Transverse colon (tissue), 4 donors: ENCODE measurements around the gene SUB1. TPM values are rescaled to one million over a fixed set of nuclear protein-coding genes. Genes with fewer than 3 reads are reported as not detected.
A peak's percentile ranks its signal among the peaks of the same experiment; 100 is the strongest.
"Not testable (repeated sequence)": the region's sequence is repeated elsewhere in the genome, so short reads cannot be mapped to it uniquely, and the experiment has no call there.

Source experiments
- DNase-seq: peaks from one replicate; pipeline ENCODE4 v3.0.0-alpha.2; 2019
- H3K27ac ChIP-seq, 4 donors: fragments of 200-600 bp; sonication (generic); 2 replicates each; pipeline ENCODE4 v1.5.1; 2016 to 2018; ENCODE audit warnings: inconsistent platforms in 4 of 4
- H3K27me3 ChIP-seq: fragments of 200-600 bp; sonication (generic); 2 replicates; pipeline ENCODE4 v1.5.1; 2017; ENCODE audit warnings: inconsistent platforms
- H3K36me3 ChIP-seq, 4 donors: fragments of 200-600 bp; sonication (generic); 2 replicates each; pipeline ENCODE4 v1.5.1; 2017 to 2019; ENCODE audit warnings: inconsistent platforms in 4 of 4
- H3K4me1 ChIP-seq, 4 donors: fragments of 200-600 bp; sonication (generic); 2 replicates each; pipeline ENCODE4 v1.5.1; 2017 to 2020; ENCODE audit warnings: inconsistent platforms in 4 of 4
- H3K4me3 ChIP-seq, 4 donors: fragments of 200-600 bp; sonication (generic); 1 replicate in 1 of 4; 2 replicates in 3 of 4; pipeline versions ENCODE4 v1.5.1 to v1.6.1; 2017 to 2019; ENCODE audit warnings: inconsistent platforms in 4 of 4
- H3K9me3 ChIP-seq, 2 donors: fragments of 200-600 bp; sonication (generic); 2 replicates each; pipeline ENCODE4 v1.5.1; 2017 to 2019; ENCODE audit warnings: inconsistent platforms in 2 of 2
- EP300 ChIP-seq: sonication (generic); formaldehyde crosslinking; IDR thresholded peaks from one replicate; pipeline ENCODE4 v1.6.1; 2017; ENCODE audit warnings: antibody characterized with exemption, low read depth
- POLR2A ChIP-seq: fragments of 450-650 bp; IDR thresholded peaks from one replicate; pipeline ENCODE4 v1.6.1; 2016; ENCODE audit warnings: antibody characterized with exemption, mild to moderate bottlenecking, moderate library complexity
- POLR2AphosphoS5 ChIP-seq, 3 donors: sonication (generic); formaldehyde crosslinking; IDR thresholded peaks; one replicate each; pipeline ENCODE4 v1.6.1; 2016; ENCODE audit warnings: antibody characterized with exemption in 3 of 3
- WGBS, 2 donors: methylation state at CpG; one replicate each; pipeline ENCODE4 v1.1.5; 2018; ENCODE audit warnings: low coverage in 1 of 2; 5-methylcytosine and 5-hydroxymethylcytosine counted together
- in situ Hi-C, 4 donors: fragments of 200-750 bp; cut with MboI; loops; one replicate each; pipeline versions ENCODE4 v1.15.0 to v1.15.1; 2017; ENCODE audit warnings: low sequenced_read_pairs in 3 of 4, low pct_ligation_motif_present in 1 of 4, low pct_unique_long_range_greater_than_20kb in 1 of 4
- intact Hi-C: fragments of 100-400 bp; cut with DNase I; formaldehyde crosslinking; loops from one replicate; pipeline ENCODE4 v1.15.1; 2023; ENCODE audit warnings: low total_unique reads
- total RNA-seq, 4 donors: library from RNA; depleted of rRNA; stranded (reverse); fragments of >200 nt; gene quantifications; one replicate each; pipeline ENCODE4 v1.1.0, GENCODE V29; 2016
- TF ChIP-seq, protein P1 (sequence below), 5 experiments: fragments of 200-600 bp in 3 of 5; fragments of 450-650 bp in 2 of 5; sonication (generic) in 3 of 5; IDR thresholded peaks; 1 replicate in 2 of 5; 2 replicates in 3 of 5; pipeline ENCODE4 v1.5.1; 2016 to 2017; ENCODE audit warnings: antibody characterized with exemption in 5 of 5, inconsistent platforms in 3 of 5, mild to moderate bottlenecking in 2 of 5, moderate library complexity in 1 of 5

The SUB1 gene
- 100 to 1,000 TPM in 1 of 4 donors, 10 to 100 TPM in 3; 30.3 to 126 (median 78.8) TPM for total RNA-seq

- TF ChIP-seq POLR2AphosphoS5 (IDR thresholded peaks at IDR 0.05) = peak; percentile 96 to 97 (median 97)
- peak; percentile 87 for TF ChIP-seq POLR2A
- no peak for TF ChIP-seq EP300
- 0% methylated on average over 69 of the region's 89 CpGs; no CpG with 5 or more reads in 1 of the 2 donors for WGBS, 2 donors
- H3K9me3 ChIP-seq = peaks cover 0 to 7% of the 10 kb centered on the region in 2 donors
- peak within 1 kb of the TSS; percentile 83 to 100 (median 94) for H3K4me3 ChIP-seq
- peaks cover 9 to 40% (median 16%) of the 10 kb centered on the region in 4 donors for H3K4me1 ChIP-seq
- H3K27me3 ChIP-seq = no peaks in the 10 kb centered on the region
- intact Hi-C loops = loop anchor here (5.0 kb wide), 1 partner anchor 88 kb away; no protein-coding TSS in a partner anchor
- DNase-seq = peak; percentile 95
- H3K36me3 ChIP-seq = no peaks in the 10 kb centered on the region
- H3K27ac ChIP-seq = peak within 1 kb of the TSS; percentile 99 to 100 (median 99)
- in situ Hi-C loops = loop anchor here in 1 of 4 donors (25.0 kb wide), 1 partner anchor 348 kb away; no protein-coding TSS in a partner anchor
These were observed at the start of gene SUB1 for GRCh38 chr5:32585446-32586275. Gene SUB1, plus strand, starts transcription at chr5:32585557. Its CDS starts 2,956 bp downstream, at chr5:32588513.

GRCh38 chr5:32536246-32536645 is 49.1 kb upstream of the SUB1 start:
- Histone ChIP-seq H3K9me3 (no peaks in the 10 kb centered on the region), H3K4me1 (peaks cover 0 to 6% (median under 1%) of the 10 kb centered on the region in 4 donors), H3K27me3 (no peaks in the 10 kb centered on the region), H3K27ac (no peak overlapping the region), H3K36me3 (no peaks in the 10 kb centered on the region), H3K4me3 (no peak overlapping the region)
- no peak for DNase-seq
- 84 to 100% methylated on average over 2 to 4 of the region's 4 CpGs for WGBS, 2 donors
- no peak for TF ChIP-seq POLR2A
- TF ChIP-seq POLR2AphosphoS5 (IDR thresholded peaks at IDR 0.05) = no peak
- TF ChIP-seq, protein P1, sequence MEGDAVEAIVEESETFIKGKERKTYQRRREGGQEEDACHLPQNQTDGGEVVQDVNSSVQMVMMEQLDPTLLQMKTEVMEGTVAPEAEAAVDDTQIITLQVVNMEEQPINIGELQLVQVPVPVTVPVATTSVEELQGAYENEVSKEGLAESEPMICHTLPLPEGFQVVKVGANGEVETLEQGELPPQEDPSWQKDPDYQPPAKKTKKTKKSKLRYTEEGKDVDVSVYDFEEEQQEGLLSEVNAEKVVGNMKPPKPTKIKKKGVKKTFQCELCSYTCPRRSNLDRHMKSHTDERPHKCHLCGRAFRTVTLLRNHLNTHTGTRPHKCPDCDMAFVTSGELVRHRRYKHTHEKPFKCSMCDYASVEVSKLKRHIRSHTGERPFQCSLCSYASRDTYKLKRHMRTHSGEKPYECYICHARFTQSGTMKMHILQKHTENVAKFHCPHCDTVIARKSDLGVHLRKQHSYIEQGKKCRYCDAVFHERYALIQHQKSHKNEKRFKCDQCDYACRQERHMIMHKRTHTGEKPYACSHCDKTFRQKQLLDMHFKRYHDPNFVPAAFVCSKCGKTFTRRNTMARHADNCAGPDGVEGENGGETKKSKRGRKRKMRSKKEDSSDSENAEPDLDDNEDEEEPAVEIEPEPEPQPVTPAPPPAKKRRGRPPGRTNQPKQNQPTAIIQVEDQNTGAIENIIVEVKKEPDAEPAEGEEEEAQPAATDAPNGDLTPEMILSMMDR (IDR thresholded peaks at IDR 0.05) = no peak
- no peak for TF ChIP-seq EP300
- intact Hi-C loops = no loop called here
- in situ Hi-C loops = no loop called here

DNA sequence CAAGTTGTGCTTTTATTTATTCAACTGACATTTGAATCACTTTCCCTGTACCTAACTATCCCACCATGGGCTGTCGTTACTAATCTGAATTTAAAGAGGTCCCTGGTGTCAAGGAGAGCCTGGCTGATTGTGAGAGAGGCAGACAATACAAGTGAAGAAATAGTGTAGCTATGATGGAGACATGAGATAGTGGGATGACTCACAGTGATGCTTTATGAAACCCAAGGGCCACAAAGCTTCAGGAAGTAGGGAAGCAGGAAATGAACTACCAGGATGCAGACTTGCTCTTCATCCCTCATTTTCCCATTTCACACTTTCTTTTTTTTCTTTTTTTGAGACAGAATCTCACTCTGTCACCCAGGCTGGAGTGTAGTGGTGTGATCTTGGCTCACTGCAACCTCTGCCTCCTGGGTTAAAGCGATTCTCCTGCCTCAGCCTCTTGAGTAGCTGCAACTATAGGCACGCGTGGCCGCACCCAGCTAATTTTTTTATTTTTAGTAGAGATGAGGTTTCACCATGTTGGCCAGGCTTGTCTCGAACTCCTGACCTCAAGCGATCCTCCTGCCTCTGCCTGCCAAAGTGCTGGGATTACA is 47.8 kb upstream of the SUB1 start:
- H3K9me3 ChIP-seq, in situ Hi-C loops, DNase-seq, H3K4me3 ChIP-seq, H3K36me3 ChIP-seq, H3K27me3 ChIP-seq, intact Hi-C loops, H3K4me1 ChIP-seq: not testable (repeated sequence)
- 75 to 78% methylated on average over 7 of the region's 7 CpGs for WGBS, 2 donors
- H3K27ac ChIP-seq = peak overlapping the region in 2 of 4 donors; percentile 14 to 41

DNA sequence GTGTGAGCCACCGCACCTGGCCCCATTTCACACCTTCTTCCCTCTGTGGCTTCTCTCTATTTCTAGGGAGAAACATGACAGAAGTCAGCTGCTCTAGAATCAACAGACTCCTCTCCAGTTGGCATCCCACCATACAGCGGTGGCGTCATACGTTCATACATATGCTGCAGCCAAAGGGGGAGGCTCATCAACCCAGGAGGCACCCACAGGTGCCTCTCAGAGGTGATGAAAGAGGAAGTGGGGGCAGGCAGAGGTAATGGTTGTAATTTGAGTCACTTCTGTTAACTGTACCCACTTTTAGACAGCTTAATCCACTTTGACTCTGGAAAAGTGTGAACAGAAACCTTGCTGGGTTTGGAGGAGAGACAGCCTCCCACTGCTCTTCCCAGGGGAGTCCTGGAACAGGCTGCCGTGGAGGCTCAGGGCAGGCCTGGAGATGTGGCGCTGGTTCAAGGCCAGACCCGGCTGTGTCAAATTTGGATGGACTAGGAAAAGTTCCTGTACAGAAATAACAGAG is 47.3 kb upstream of the SUB1 start:
- TF ChIP-seq, protein P1 (IDR thresholded peaks at IDR 0.05) = no peak
- no peak for TF ChIP-seq POLR2AphosphoS5 (IDR thresholded peaks at IDR 0.05)
- TF ChIP-seq EP300 = no peak
- TF ChIP-seq POLR2A = no peak
- H3K27ac ChIP-seq = peak overlapping the region in 2 of 4 donors; percentile 14 to 41
- intact Hi-C loops = no loop called here
- H3K4me3 ChIP-seq = no peak overlapping the region
- no peaks in the 10 kb centered on the region for H3K36me3 ChIP-seq
- in situ Hi-C loops = no loop called here
- H3K4me1 ChIP-seq = no peaks in the 10 kb centered on the region
- no peaks in the 10 kb centered on the region for H3K27me3 ChIP-seq
- no peaks in the 10 kb centered on the region for H3K9me3 ChIP-seq
- DNase-seq = peak; percentile 42
- WGBS, 2 donors = 80 to 100% methylated on average over 1 to 7 of the region's 7 CpGs
